SK-N-SH (cell line): ENCODE data around the gene PDE4D.

Source experiments
- CTCF ChIP-seq: fragments of 200-600 bp; sonication (generic); IDR thresholded peaks from 2 replicates; pipeline ENCODE4 v1.6.1; 2017; ENCODE audit warnings: antibody characterized with exemption, mild to moderate bottlenecking, moderate library complexity
- EP300 ChIP-seq, 2 experiments: IDR thresholded peaks; 2 replicates each; pipeline versions ENCODE4 v1.4.0 to v1.6.1; 2012; ENCODE audit warnings: borderline replicate concordance in 1 of 2, low read depth in 1 of 2, low read length in 1 of 2
- RFX5 ChIP-seq: IDR thresholded peaks from 2 replicates; pipeline ENCODE4 v1.6.1; 2012; ENCODE audit warnings: mild to moderate bottlenecking, improper control_type of control experiment, low read length
- SIN3A ChIP-seq: IDR thresholded peaks from 2 replicates; pipeline ENCODE4 v1.6.1; 2012; ENCODE audit warnings: low read depth, mild to moderate bottlenecking, low read length, moderate library complexity, borderline replicate concordance

- TF ChIP-seq CTCF (no peak), SIN3A (no peak), EP300 (IDR thresholded peaks at IDR 0.05; ENCODE audit: borderline replicate concordance in 1 of 2, low read depth in 1 of 2, low read length in 1 of 2) (no peak), RFX5 (no peak)
Measured at GRCh38 chr5:59391576-59391975, 501.9 kb downstream of the PDE4D start.
